HT-29 (cell line): ENCODE results near the gene SH3BGRL2. TPM values are rescaled to one million over a fixed set of nuclear protein-coding genes. Genes with fewer than 3 reads are reported as not detected.
"Not testable (repeated sequence)": the region's sequence is repeated elsewhere in the genome, so short reads cannot be mapped to it uniquely, and the experiment has no call there.

ENCODE experiments used
- DNase-seq: peaks from one replicate; pipeline ENCODE4 v3.0.0-alpha.2; 2015; ENCODE audit warnings: low spot score
- total RNA-seq: library from RNA; depleted of rRNA; stranded (reverse); fragments of >200 nt; shearing (Covaris generic); gene quantifications from 2 replicates; pipeline ENCODE4 v1.2.3, GENCODE V29; 2014; rRNA removed

The SH3BGRL2 gene
- total RNA-seq, 1 experiment from 2014 or later = 17.6 TPM

- DNase-seq = no peak
Measured at GRCh38 chr6:79742030-79742429, 110.9 kb downstream of the SH3BGRL2 start.

- not testable (repeated sequence) for DNase-seq
Measured at GRCh38 chr6:79745282-79745681, 114.2 kb downstream of the SH3BGRL2 start.

GRCh38 chr6:79746325-79746724 lies 115.2 kb downstream of the SH3BGRL2 start:
- not testable (repeated sequence) for DNase-seq

- no peak for DNase-seq
Measured at GRCh38 chr6:79750806-79751205, 119.7 kb downstream of the SH3BGRL2 start.

Other genes with a start within 250 kb of the SH3BGRL2 start
- gene LCA5, start 93.9 kb upstream of the SH3BGRL2 start, total RNA-seq = 0.29 and 0.36 TPM in 2 replicates